ENCODE measurements around the gene HOXA6. TPM values are rescaled to one million over a fixed set of nuclear protein-coding genes. Genes with fewer than 3 reads are reported as not detected.

HOXA6 gene
- total RNA-seq, 1 experiment from 2014 or later: 12.7 TPM

DNA sequence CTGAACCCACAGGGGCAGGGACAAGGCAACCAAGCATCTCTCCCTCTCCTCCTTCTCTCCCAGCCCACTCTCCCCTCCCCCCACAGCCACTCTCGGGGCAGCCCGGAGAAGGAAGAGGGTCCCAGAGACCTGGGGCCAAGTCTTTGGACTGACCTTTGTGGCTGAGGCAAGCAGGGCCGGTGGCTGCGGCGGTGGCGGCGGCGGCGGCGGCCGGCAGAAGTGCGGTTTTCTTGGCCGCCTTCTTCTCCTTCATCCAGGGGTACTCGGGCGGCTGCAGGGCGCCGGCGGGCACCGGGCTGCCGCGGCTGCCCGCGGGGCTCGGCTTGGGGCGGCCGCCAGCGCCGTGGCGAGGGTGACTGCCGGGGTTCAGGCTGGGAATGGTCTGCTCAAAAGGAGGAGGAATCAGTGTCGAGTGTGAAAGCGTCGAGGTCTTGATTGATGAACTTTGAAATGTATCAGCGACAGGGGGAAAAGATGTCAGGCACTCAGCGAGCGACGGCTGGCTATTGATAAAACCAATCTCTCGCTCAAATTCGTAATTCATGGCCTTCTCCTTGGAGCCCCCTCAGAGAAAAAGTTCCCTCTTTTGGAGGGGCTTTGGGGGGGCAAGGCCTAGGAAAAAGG, 45.5 kb downstream of the HOXA6 start:
- Histone ChIP-seq H3K4me3 (replicated peaks in 1 of 2; ENCODE audit: low read depth in 1 of 2, low read length in 2 of 2) (no peak overlapping the region), H2AFZ (ENCODE audit: low read depth, low read length, poor library complexity, severe bottlenecking) (no peak overlapping the region), H3K9me2 (ENCODE audit: insufficient read depth) (no peaks in the 10 kb centered on the region), H3K27ac (ENCODE audit: low read depth, low read length) (no peak overlapping the region), H3K79me2 (ENCODE audit: insufficient read depth, low read length) (peaks cover 18% of the 10 kb centered on the region), H3K4me1 (ENCODE audit: control insufficient read depth in 1 of 2, insufficient read depth in 2 of 2, low read length in 2 of 2) (peaks cover 8 to 9% of the 10 kb centered on the region in 2 experiments; a peak in 3 of 4 replicates), H3K27me3 (ENCODE audit: insufficient read depth, low read length) (no peaks in the 10 kb centered on the region), H3K4me2 (ENCODE audit: low read length) (no peak overlapping the region), H3K9me3 (ENCODE audit: control insufficient read depth in 1 of 2, insufficient read depth in 1 of 2, low read depth in 1 of 2, low read length in 2 of 2) (no peaks in the 10 kb centered on the region), H3K9ac (ENCODE audit: low read length) (no peak overlapping the region), H3K36me3 (ENCODE audit: control insufficient read depth in 1 of 2, insufficient read depth in 2 of 2, low read length in 2 of 2) (no peaks in the 10 kb centered on the region), H4K20me1 (ENCODE audit: insufficient read depth) (no peaks in the 10 kb centered on the region)
- ChIA-PET POLR2A (no interaction called here), CTCF (no interaction called here), RAD21 (ENCODE audit: low non-redundant PET in 1 of 2, low total read pairs in 2 of 2, uncharacterized antibody in 2 of 2, unreplicated experiment in 2 of 2) (no interaction called here)
- DNase-seq (ENCODE audit: low read depth, low spot score) (no peak), ATAC-seq (no peak)
- BruUV-seq (replicated peaks): no TSS peak
- intact Hi-C loops (cut with micrococcal nuclease): no loop called here
- no peak for TF ChIP-seq FOSL1 (IDR thresholded peaks at IDR 0.05; ENCODE audit: low read depth)
- TF ChIP-seq EZH2phosphoT487 (IDR thresholded peaks at IDR 0.05; ENCODE audit: borderline replicate concordance): no peak
- TF ChIP-seq RAD21 (IDR thresholded peaks at IDR 0.05; ENCODE audit: low read depth): no peak
- TF ChIP-seq, protein P1, sequence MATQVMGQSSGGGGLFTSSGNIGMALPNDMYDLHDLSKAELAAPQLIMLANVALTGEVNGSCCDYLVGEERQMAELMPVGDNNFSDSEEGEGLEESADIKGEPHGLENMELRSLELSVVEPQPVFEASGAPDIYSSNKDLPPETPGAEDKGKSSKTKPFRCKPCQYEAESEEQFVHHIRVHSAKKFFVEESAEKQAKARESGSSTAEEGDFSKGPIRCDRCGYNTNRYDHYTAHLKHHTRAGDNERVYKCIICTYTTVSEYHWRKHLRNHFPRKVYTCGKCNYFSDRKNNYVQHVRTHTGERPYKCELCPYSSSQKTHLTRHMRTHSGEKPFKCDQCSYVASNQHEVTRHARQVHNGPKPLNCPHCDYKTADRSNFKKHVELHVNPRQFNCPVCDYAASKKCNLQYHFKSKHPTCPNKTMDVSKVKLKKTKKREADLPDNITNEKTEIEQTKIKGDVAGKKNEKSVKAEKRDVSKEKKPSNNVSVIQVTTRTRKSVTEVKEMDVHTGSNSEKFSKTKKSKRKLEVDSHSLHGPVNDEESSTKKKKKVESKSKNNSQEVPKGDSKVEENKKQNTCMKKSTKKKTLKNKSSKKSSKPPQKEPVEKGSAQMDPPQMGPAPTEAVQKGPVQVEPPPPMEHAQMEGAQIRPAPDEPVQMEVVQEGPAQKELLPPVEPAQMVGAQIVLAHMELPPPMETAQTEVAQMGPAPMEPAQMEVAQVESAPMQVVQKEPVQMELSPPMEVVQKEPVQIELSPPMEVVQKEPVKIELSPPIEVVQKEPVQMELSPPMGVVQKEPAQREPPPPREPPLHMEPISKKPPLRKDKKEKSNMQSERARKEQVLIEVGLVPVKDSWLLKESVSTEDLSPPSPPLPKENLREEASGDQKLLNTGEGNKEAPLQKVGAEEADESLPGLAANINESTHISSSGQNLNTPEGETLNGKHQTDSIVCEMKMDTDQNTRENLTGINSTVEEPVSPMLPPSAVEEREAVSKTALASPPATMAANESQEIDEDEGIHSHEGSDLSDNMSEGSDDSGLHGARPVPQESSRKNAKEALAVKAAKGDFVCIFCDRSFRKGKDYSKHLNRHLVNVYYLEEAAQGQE (IDR thresholded peaks at IDR 0.05; ENCODE audit: low read depth): no peak
- no peak for TF ChIP-seq POLR2A (IDR thresholded peaks at IDR 0.05; ENCODE audit: borderline replicate concordance, extremely low read depth, insufficient read depth, insufficient read length)
- TF ChIP-seq, protein P2, sequence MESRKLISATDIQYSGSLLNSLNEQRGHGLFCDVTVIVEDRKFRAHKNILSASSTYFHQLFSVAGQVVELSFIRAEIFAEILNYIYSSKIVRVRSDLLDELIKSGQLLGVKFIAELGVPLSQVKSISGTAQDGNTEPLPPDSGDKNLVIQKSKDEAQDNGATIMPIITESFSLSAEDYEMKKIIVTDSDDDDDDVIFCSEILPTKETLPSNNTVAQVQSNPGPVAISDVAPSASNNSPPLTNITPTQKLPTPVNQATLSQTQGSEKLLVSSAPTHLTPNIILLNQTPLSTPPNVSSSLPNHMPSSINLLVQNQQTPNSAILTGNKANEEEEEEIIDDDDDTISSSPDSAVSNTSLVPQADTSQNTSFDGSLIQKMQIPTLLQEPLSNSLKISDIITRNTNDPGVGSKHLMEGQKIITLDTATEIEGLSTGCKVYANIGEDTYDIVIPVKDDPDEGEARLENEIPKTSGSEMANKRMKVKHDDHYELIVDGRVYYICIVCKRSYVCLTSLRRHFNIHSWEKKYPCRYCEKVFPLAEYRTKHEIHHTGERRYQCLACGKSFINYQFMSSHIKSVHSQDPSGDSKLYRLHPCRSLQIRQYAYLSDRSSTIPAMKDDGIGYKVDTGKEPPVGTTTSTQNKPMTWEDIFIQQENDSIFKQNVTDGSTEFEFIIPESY (IDR thresholded peaks at IDR 0.05; ENCODE audit: extremely low read depth, insufficient replicate concordance, low read length): no peak
- TF ChIP-seq SIN3A (IDR thresholded peaks at IDR 0.05; ENCODE audit: low read depth): no peak
- no peak for TF ChIP-seq ZFX (IDR thresholded peaks at IDR 0.05)
- TF ChIP-seq, protein P3, sequence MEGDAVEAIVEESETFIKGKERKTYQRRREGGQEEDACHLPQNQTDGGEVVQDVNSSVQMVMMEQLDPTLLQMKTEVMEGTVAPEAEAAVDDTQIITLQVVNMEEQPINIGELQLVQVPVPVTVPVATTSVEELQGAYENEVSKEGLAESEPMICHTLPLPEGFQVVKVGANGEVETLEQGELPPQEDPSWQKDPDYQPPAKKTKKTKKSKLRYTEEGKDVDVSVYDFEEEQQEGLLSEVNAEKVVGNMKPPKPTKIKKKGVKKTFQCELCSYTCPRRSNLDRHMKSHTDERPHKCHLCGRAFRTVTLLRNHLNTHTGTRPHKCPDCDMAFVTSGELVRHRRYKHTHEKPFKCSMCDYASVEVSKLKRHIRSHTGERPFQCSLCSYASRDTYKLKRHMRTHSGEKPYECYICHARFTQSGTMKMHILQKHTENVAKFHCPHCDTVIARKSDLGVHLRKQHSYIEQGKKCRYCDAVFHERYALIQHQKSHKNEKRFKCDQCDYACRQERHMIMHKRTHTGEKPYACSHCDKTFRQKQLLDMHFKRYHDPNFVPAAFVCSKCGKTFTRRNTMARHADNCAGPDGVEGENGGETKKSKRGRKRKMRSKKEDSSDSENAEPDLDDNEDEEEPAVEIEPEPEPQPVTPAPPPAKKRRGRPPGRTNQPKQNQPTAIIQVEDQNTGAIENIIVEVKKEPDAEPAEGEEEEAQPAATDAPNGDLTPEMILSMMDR (IDR thresholded peaks at IDR 0.05 in 2 of 3, conservative IDR thresholded peaks at IDR 0.05 in 1 of 3; ENCODE audit: borderline replicate concordance in 1 of 3, insufficient read depth in 1 of 3, low read depth in 2 of 3, low read length in 2 of 3): no peak
- TF ChIP-seq, protein P4, sequence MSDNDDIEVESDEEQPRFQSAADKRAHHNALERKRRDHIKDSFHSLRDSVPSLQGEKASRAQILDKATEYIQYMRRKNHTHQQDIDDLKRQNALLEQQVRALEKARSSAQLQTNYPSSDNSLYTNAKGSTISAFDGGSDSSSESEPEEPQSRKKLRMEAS (IDR thresholded peaks at IDR 0.05): no peak
- TF ChIP-seq CEBPB (IDR thresholded peaks at IDR 0.05; ENCODE audit: low read depth): no peak
- TF ChIP-seq POLR2AphosphoS5 (IDR thresholded peaks at IDR 0.05; ENCODE audit: low read depth, low read length): no peak
- TF ChIP-seq, protein P5, sequence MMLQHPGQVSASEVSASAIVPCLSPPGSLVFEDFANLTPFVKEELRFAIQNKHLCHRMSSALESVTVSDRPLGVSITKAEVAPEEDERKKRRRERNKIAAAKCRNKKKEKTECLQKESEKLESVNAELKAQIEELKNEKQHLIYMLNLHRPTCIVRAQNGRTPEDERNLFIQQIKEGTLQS (IDR thresholded peaks at IDR 0.05): no peak
- no peak for TF ChIP-seq YY1 (IDR thresholded peaks at IDR 0.05; ENCODE audit: extremely low read depth, insufficient replicate concordance, low read depth, low read length)
- no peak for TF ChIP-seq SP1 (IDR thresholded peaks at IDR 0.05; ENCODE audit: low read depth)
- TF ChIP-seq ZNF274 (IDR thresholded peaks at IDR 0.05; ENCODE audit: low read depth, low read length): no peak
- no peak for TF ChIP-seq EGR1 (IDR thresholded peaks at IDR 0.05; ENCODE audit: low read depth)

Data from HCT116 (cell line).